Kidney epithelial cell (primary cell): Measurements from ENCODE around the gene MED22. TPM values are rescaled to one million over a fixed set of nuclear protein-coding genes. Genes with fewer than 3 reads are reported as not detected.

Source experiments
- DNase-seq: peaks from one replicate; pipeline ENCODE4 v3.0.0-alpha.2; 2010; ENCODE audit warnings: low read depth
- H3K27me3 ChIP-seq: 2 replicates; pipeline ENCODE4 v1.6.0; 2011; ENCODE audit warnings: low read length; ENCODE audit not compliant: control insufficient read depth, insufficient read depth
- H3K36me3 ChIP-seq: 2 replicates; pipeline ENCODE4 v1.5.1; 2011; ENCODE audit warnings: low read length; ENCODE audit not compliant: control insufficient read depth, insufficient read depth
- H3K4me3 ChIP-seq: 2 replicates; pipeline ENCODE4 v1.5.1; 2011; ENCODE audit warnings: low read depth, mild to moderate bottlenecking, control low read depth, low read length
- CTCF ChIP-seq: IDR thresholded peaks from 2 replicates; pipeline ENCODE4 v1.5.1; 2011; ENCODE audit warnings: mild to moderate bottlenecking, moderate library complexity, low read length, control low read depth, inconsistent platforms; ENCODE audit not compliant: insufficient read depth, poor library complexity, severe bottlenecking
- total RNA-seq: library from RNA; depleted of rRNA; stranded (reverse); fragments of >200 nt; gene quantifications from 2 replicates; pipeline ENCODE4 v1.2.3, GENCODE V29; 2015

MED22 gene
- total RNA-seq, 1 donor from 2014 or later = 51.8 TPM

- peaks cover 2% of the 10 kb centered on the region for H3K36me3 ChIP-seq
- no peak for DNase-seq
- no peaks in the 10 kb centered on the region for H3K27me3 ChIP-seq
- H3K4me3 ChIP-seq = no peak overlapping the region
- no peak for TF ChIP-seq CTCF
These were observed 19.8 kb upstream of the MED22 start for GRCh38 chr9:133367778-133368177.

GRCh38 chr9:133367221-133367620 lies 19.3 kb upstream of the MED22 start:
- Histone ChIP-seq H3K27me3 (no peaks in the 10 kb centered on the region), H3K36me3 (peaks cover 2% of the 10 kb centered on the region), H3K4me3 (no peak overlapping the region)
- no peak for TF ChIP-seq CTCF
- no peak for DNase-seq

GRCh38 chr9:133366435-133366834 lies 18.5 kb upstream of the MED22 start:
- DNase-seq = no peak
- TF ChIP-seq CTCF = no peak
- peaks cover 2% of the 10 kb centered on the region for H3K36me3 ChIP-seq
- no peak overlapping the region for H3K4me3 ChIP-seq
- H3K27me3 ChIP-seq = no peaks in the 10 kb centered on the region

GRCh38 chr9:133362359-133363044 lies 14.6 kb upstream of the MED22 start:
- H3K36me3 ChIP-seq = no peaks in the 10 kb centered on the region
- no peak overlapping the region for H3K4me3 ChIP-seq
- no peak for DNase-seq
- no peaks in the 10 kb centered on the region for H3K27me3 ChIP-seq
- no peak for TF ChIP-seq CTCF

GRCh38 chr9:133361507-133362092 lies 13.7 kb upstream of the MED22 start:
- no peak for DNase-seq
- no peak for TF ChIP-seq CTCF
- H3K4me3 ChIP-seq = no peak overlapping the region
- H3K27me3 ChIP-seq = no peaks in the 10 kb centered on the region
- H3K36me3 ChIP-seq = no peaks in the 10 kb centered on the region
